PC-9 (cell line): ENCODE results near the gene EEPD1. TPM values are rescaled to one million over a fixed set of nuclear protein-coding genes. Genes with fewer than 3 reads are reported as not detected.

Experiments
- BruUV-seq: library from RNA; stranded (reverse); fragments of 400-500 nt; replicated peaks from 2 replicates; lab custom pipeline; 2021; lab: Mats Ljungman, UMichigan
- CTCF ChIA-PET: fragments of 300-600 bp; sonication (Branson Sonifier 250); formaldehyde crosslinking; loops from one replicate; lab custom pipeline; 2022; ENCODE audit warnings: antibody characterized with exemption; lab: Charles Lee
- POLR2A ChIA-PET: fragments of 300-600 bp; sonication (Branson Sonifier 250); formaldehyde crosslinking; loops from one replicate; lab custom pipeline; 2022; ENCODE audit warnings: antibody characterized with exemption; ENCODE audit not compliant: unreplicated experiment; lab: Charles Lee
- DNase-seq, 2 experiments: peaks; one replicate each; pipeline versions ENCODE4 v3.0.0 to v3.0.0-alpha.2; 2015 to 2022; ENCODE audit warnings: mixed read lengths in 1 of 2
- H2AFZ ChIP-seq: fragments of 200-600 bp; sonication (generic); 2 replicates; pipeline ENCODE4 v1.8.1; 2017; ENCODE audit warnings: antibody characterized with exemption
- H3F3A ChIP-seq: fragments of 200-600 bp; sonication (generic); 2 replicates; pipeline ENCODE4 v1.8.1; 2017; ENCODE audit warnings: antibody characterized with exemption, mild to moderate bottlenecking, low read depth; ENCODE audit not compliant: insufficient read depth
- H3K27ac ChIP-seq: fragments of 200-600 bp; sonication (generic); 2 replicates; pipeline ENCODE4 v1.6.1; 2016; ENCODE audit warnings: mixed run types
- H3K27me3 ChIP-seq: fragments of 200-600 bp; sonication (generic); 2 replicates; pipeline ENCODE4 v1.6.1; 2016; ENCODE audit warnings: low read depth, mixed run types; ENCODE audit not compliant: insufficient read depth
- H3K36me3 ChIP-seq: fragments of 200-600 bp; sonication (generic); 2 replicates; pipeline ENCODE4 v1.6.1; 2016; ENCODE audit warnings: low read depth, mixed run types
- H3K4me1 ChIP-seq: fragments of 200-600 bp; sonication (generic); replicated peaks from 2 replicates; pipeline ENCODE4 v1.6.1; 2016; ENCODE audit warnings: mixed run types; ENCODE audit not compliant: insufficient read depth
- H3K4me2 ChIP-seq: fragments of 200-600 bp; sonication (generic); 2 replicates; pipeline ENCODE4 v1.6.1; 2017; ENCODE audit warnings: mixed run types
- H3K4me3 ChIP-seq: fragments of 200-600 bp; sonication (generic); 2 replicates; pipeline ENCODE4 v1.6.1; 2016; ENCODE audit warnings: mixed run types
- H3K79me2 ChIP-seq: fragments of 200-600 bp; sonication (generic); 2 replicates; pipeline ENCODE4 v1.6.1; 2017; ENCODE audit warnings: low read depth, mixed run types
- H3K9me2 ChIP-seq: fragments of 200-600 bp; sonication (generic); 2 replicates; pipeline ENCODE4 v1.8.1; 2017; ENCODE audit warnings: mild to moderate bottlenecking; ENCODE audit not compliant: insufficient read depth
- H3K9me3 ChIP-seq: fragments of 200-600 bp; sonication (generic); 2 replicates; pipeline ENCODE4 v1.8.1; 2016; ENCODE audit warnings: low read depth; ENCODE audit not compliant: insufficient read depth
- H4K20me1 ChIP-seq: fragments of 200-600 bp; sonication (generic); 2 replicates; pipeline ENCODE4 v1.8.1; 2017; ENCODE audit not compliant: insufficient read depth
- CTCF ChIP-seq: fragments of 200-600 bp; sonication (generic); conservative IDR thresholded peaks from 2 replicates; pipeline ENCODE4 v1.6.1; 2017; ENCODE audit warnings: mixed run types, antibody characterized with exemption, mild to moderate bottlenecking, moderate library complexity
- EZH2 ChIP-seq: fragments of 200-600 bp; sonication (generic); IDR thresholded peaks from 2 replicates; pipeline ENCODE4 v1.8.0; 2017; ENCODE audit warnings: antibody characterized with exemption, low read depth
- intact Hi-C: fragments of 100-400 bp; cut with micrococcal nuclease; formaldehyde crosslinking; loops from one replicate; pipeline ENCODE4 v1.10.0; 2022; ENCODE audit not compliant: unreplicated experiment
- total RNA-seq: library from RNA; stranded (reverse); gene quantifications from 2 replicates; pipeline ENCODE4 v1.2.3, GENCODE V29; 2021

EEPD1 gene
- total RNA-seq, 1 experiment from 2014 or later: 6.0 TPM

- intact Hi-C loops: no loop called here
- H3K9me3 ChIP-seq: no peaks in the 10 kb centered on the region
- CTCF ChIA-PET: interaction anchor here (0.9 kb wide), 1 partner anchor 10 kb away, joined by 3 read pairs; no protein-coding TSS in a partner anchor
Observed at GRCh38 chr7:36199329-36199728, 46.3 kb downstream of the EEPD1 start.

GRCh38 chr7:36201122-36201723, 48.2 kb downstream of the EEPD1 start:
- Histone ChIP-seq H3K27me3 (no peaks in the 10 kb centered on the region), H3K4me3 (no peak overlapping the region), H3K4me1 (peaks cover 15% of the 10 kb centered on the region), H3K27ac (no peak overlapping the region), H3K36me3 (no peaks in the 10 kb centered on the region), H3K9me2 (no peaks in the 10 kb centered on the region), H3F3A (0 out of 2 replicates have a peak, but pooled peaks cover 7% of the 10 kb centered on the region), H4K20me1 (no peaks in the 10 kb centered on the region), H3K4me2 (no peak overlapping the region), H2AFZ (no peak overlapping the region), H3K9me3 (no peaks in the 10 kb centered on the region), H3K79me2 (0 out of 2 replicates have a peak, but pooled peaks cover 3% of the 10 kb centered on the region)
- DNase-seq: no peak
- ChIA-PET POLR2A (no interaction called here), CTCF (no interaction called here)
- no TSS peak for BruUV-seq
- intact Hi-C loops: no loop called here
- TF ChIP-seq EZH2 (no peak), CTCF (no peak)

More at GRCh38 chr7:36199329-36199728, 46.3 kb downstream of the EEPD1 start:
- Histone ChIP-seq H3K4me1 (peaks cover 23% of the 10 kb centered on the region), H3F3A (peaks cover 18% of the 10 kb centered on the region; the same call in 1 of the 2 replicates), H3K36me3 (no peaks in the 10 kb centered on the region), H4K20me1 (no peaks in the 10 kb centered on the region), H3K4me2 (no peak overlapping the region), H3K27ac (no peak overlapping the region), H3K79me2 (0 out of 2 replicates have a peak, but pooled peaks cover 3% of the 10 kb centered on the region), H3K27me3 (no peaks in the 10 kb centered on the region), H3K4me3 (no peak overlapping the region), H2AFZ (no peak overlapping the region), H3K9me2 (no peaks in the 10 kb centered on the region)
- DNase-seq: no peak
- BruUV-seq: no TSS peak
- TF ChIP-seq CTCF: no peak
- TF ChIP-seq EZH2: no peak
- POLR2A ChIA-PET: no interaction called here

- no peak for TF ChIP-seq EZH2
- TF ChIP-seq CTCF: no peak
- intact Hi-C loops: no loop called here
- peaks cover 17% of the 10 kb centered on the region for H3F3A ChIP-seq
- no peaks in the 10 kb centered on the region for H3K9me3 ChIP-seq
- H3K27ac ChIP-seq: no peak overlapping the region
- no peaks in the 10 kb centered on the region for H4K20me1 ChIP-seq
- ChIA-PET CTCF (no interaction called here), POLR2A (no interaction called here)
- H3K4me1 ChIP-seq: peaks cover 25% of the 10 kb centered on the region
- H2AFZ ChIP-seq: no peak overlapping the region
- no peaks in the 10 kb centered on the region for H3K27me3 ChIP-seq
- BruUV-seq: no TSS peak
- no peak overlapping the region for H3K4me3 ChIP-seq
- no peak overlapping the region for H3K4me2 ChIP-seq
- no peak for DNase-seq
- peaks cover 12% of the 10 kb centered on the region; the same call in 1 of the 2 replicates for H3K79me2 ChIP-seq
- no peaks in the 10 kb centered on the region for H3K36me3 ChIP-seq
- H3K9me2 ChIP-seq: no peaks in the 10 kb centered on the region
Observed at GRCh38 chr7:36202398-36202797, 49.3 kb downstream of the EEPD1 start.
